Cerebellar nuclear complex (tissue), 1 donor: ENCODE results near the gene TUBGCP6.

Experiments used
- DNase-seq, 2 experiments: peaks; one replicate each; lab custom pipeline; 2025; lab: John Stamatoyannopoulos, UW

The TUBGCP6 gene

DNA sequence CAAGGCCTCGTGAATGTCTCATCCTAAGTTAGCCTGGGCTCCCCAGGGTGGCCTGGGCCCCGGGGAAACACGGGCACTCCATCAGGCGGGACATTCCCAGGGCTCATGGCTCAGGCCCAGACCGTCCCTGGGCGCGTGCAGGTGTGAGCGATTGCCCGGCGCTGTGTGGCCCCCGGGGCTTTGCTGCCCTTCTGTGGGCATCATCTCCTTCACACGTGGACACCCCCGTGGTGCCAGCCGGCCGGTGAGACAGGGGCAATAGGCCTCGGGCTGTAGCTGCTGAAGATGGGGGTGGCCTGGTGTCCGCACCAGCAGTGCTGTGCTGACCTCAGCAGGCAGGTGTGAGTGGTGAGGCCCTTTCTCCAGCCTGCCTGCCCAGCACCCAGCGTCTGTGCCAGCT is 48.6 kb downstream of the TUBGCP6 start:
- DNase-seq = no peak

- no peak for DNase-seq
Observed at GRCh38 chr22:50194037-50194805, 50.6 kb downstream of the TUBGCP6 start.

GRCh38 chr22:50193621-50194020 is 51.2 kb downstream of the TUBGCP6 start:
- no peak for DNase-seq

- DNase-seq = no peak
Observed at GRCh38 chr22:50192436-50193204, 52.2 kb downstream of the TUBGCP6 start.

GRCh38 chr22:50190941-50191741 is 53.7 kb downstream of the TUBGCP6 start:
- no peak for DNase-seq

GRCh38 chr22:50190182-50190940 is 54.5 kb downstream of the TUBGCP6 start:
- no peak for DNase-seq

GRCh38 chr22:50189849-50190181 is 55.0 kb downstream of the TUBGCP6 start:
- DNase-seq = no peak

- no peak for DNase-seq
Observed at GRCh38 chr22:50189184-50189848, 55.5 kb downstream of the TUBGCP6 start.

GRCh38 chr22:50188356-50188755 is 56.5 kb downstream of the TUBGCP6 start:
- no peak for DNase-seq

DNA sequence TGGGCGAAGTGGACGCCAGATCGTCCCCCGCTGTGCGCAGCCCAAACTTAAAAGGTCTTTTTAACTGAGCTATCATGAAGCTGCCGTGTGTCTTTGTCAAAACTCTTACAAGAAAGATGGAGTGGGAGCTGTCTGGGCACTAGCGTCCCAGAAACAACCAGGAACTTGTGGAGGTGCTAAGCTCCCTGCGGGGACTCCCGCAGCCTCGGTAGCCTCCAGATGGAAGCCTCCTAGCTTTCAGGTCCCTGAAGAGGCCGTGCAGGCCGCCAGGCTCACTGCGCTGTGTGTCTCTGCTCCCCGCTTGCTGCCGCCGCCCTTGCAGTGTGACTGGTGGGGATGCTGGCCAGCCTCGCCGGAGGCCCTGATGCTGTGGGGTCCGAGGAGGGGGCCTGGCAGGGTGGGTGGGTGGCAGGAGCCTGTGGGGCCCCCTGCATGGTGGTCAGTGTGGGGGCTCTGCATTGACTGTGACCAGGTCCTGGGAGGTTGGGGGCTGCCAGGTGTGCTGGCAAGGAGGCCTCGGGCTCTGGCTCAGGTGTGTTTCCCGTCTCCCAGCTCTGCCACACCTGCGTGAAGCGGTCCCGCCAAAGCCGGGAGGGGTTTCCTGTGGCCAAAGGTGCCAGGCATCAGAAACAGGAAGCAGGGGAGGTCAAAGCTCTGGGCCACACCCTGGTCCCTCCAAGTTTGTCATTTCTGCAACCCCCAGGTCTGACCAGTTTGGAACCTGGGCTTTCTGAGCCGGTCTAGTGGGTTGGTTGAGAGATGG is 57.9 kb downstream of the TUBGCP6 start:
- no peak for DNase-seq

DNA sequence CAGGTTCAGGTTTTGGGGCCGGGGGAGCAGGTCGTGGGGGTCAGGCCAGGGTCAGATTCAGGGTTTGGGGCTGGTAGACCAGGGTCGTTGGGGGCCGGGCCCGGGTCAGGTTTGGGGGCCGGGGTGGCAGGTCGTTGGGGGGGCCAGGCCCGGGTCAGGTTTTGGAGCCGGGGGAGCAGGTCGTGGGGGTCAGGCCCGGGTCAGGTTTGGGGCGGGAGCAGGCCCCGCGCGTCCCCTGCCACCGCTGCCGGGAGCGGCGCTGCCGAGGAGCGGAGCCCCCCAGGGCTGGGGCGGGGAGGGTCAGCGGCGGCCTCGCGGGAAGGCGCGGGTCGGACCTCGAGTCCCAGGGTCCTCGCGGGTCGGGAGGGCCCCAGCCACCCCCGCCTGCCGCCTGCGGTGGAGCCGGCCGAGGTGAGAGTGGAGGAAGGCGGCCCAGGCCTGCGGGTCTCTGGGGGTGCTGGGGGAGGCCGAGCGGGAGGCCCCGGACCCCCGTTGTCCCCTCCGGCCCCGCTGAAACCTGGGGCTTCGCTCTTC is 58.6 kb downstream of the TUBGCP6 start:
- no peak for DNase-seq

DNA sequence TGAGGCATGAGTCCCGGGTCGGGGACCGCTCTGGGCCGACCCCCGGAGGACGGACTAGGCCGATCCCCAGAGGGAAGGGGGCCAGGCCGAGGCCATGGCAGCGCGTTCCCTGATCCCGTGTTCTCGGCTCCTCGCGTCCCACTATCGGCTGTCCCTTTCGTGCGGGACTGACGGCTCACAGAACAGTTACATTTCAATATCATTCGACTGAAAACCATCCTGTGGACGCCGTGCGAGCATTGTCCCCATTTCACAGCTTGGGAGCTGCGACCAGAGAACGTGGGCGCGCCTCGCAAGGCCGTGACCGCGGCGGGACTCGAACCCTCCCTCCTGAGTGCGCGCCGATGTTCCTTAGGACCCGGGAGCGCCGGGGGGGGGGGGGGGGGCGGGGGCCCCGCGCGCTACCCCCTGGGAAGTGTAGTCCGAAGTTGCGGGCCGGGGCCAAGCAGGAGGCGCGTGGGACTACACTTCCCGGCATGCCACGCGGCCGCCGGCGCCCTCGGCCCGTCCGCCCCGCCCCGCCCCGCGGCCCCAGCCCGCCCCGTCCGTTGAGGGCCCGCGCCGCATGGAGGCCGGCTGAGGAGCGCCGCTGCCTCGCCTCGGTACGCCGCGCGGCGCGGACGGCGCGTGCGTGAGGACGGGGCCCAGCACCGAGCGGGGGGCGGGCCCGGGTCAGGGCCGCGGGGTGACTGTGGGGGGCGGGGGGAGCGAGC is 59.3 kb downstream of the TUBGCP6 start, which contains the start of gene TRABD:
TRABD (plus strand) TSS at position 539 of the 713 bp plus-strand sequence. CDS start 7,148 bp downstream, outside the sequence.
- peak in 1 of 2 experiments; percentile 69 for DNase-seq

DNA sequence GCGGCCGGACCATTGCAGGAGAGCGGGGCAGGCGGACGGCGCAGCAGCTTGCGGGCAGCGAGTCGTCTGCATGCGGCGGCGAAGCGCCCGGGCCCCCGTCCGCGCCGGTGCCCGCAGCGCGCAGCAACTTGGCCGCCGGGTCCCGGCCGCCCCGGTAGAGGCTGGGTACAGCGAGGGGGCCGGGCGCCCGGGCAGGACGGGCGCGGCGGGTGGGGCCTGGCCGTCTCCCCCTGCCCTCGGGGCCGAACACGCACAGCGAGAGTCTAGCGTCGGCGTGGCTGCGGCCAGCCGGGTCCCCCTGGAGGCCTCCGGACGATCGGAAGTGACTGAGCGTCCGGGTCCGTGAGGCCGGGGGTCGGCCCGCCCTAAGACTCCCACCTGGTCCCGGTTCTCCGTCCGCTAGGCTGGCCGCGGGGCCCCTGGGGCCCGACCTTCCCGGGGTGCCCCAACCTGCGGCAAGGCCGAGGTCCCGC is 59.9 kb downstream of the TUBGCP6 start:
- DNase-seq = no peak

DNA sequence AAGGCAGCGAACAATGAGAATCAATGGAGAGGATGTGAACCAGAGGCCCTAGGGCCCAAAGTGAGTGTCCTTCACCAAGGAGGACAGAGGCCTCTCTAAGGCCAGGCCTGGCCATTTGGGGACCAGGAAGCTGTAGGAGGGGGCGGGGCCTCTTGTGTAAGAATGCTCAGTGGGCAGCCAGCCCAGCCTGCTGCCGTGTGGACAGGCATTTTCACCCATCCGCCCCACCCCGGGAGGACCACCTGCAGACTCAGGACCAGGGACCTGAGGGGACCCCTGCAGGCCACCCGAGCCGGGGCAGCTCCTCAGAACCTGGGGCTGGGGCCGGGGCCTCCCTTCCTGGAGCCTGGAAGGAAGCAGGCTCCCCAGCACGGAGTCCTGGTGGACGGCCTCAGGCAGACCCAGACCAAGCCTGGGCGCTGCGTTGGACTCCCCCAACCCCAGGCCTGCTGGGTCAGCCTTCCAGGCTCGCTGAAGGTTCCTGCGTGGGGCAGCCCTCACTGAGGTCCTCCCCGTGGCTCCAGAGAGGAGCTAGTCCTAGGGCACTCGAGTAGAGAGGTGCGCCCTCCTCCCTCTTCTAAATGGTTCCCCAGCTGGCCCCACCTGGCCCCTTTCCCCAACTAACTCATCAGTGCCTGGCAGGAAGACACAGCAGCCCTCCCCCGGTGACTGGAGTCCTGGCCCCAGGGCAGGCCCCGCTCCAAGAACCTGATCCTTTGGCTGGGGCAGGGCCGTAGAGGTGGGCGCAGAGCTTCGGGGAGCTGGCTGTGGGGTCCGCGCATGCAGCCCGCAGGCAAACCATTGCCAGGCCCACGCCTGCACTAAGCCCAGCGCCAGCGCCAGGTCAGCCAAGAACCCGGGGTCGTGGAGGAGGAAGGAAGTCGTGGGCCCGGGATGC is 60.6 kb downstream of the TUBGCP6 start:
- peak in 1 of 2 experiments; percentile 21 for DNase-seq

- no peak for DNase-seq
Observed at GRCh38 chr22:50183141-50183971, 61.5 kb downstream of the TUBGCP6 start.

DNA sequence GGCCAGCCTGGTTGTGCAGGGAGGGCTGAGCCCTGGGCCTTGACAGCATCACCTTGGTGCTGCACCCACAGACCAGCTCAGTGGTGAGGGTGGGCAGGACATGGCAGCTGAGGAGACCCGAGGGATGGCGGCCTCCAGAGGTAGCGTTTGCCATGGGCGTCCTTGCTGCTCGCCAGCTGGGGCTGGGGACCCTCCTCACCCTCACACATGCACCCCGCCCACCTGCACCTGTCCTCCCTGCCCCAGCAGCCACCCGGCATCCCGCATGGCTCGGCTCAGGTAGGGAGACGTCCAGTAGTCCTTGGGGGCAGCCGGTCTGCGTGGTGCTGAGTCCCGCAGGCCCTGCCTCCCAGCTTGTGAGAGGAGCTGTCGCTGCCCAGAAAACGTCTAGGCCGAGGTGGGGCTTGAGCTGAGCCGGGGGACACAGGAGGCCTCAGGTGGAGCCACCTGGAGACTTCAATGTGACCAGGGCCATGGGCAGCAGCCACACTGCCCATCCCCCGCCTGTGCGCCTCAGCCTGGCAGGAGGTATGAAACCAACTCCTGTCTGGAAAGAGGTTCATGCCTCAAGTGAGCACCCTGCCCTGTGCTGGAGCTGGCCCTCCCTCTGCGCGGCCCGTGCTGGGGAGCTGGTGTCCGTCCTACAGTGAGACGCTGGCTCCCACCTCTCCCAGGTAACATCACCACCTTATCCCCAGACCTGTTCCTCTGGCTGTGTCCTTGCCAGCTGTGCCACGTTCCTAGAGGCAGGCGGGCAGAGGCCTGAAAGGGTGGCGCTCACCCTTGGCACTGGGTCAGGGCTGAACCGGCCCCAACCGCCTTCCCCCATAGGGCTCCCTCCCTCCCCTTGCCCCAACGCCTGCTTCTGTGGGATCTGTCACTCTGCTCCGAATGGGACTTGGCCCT is 62.4 kb downstream of the TUBGCP6 start:
- no peak for DNase-seq
